HG02588 (cell line): ENCODE data around the gene TRIM4.
"Not testable (repeated sequence)": the region's sequence is repeated elsewhere in the genome, so short reads cannot be mapped to it uniquely, and the experiment has no call there.

ENCODE experiments used
- ATAC-seq: cut with Tn5 transposase; IDR thresholded peaks from one replicate; pipeline ENCODE4 v1.9.1; 2021; ENCODE audit warnings: mild to moderate bottlenecking, moderate library complexity; ENCODE audit not compliant: unreplicated experiment

The TRIM4 gene

GRCh38 chr7:99918959-99919813 lies at the start of gene TRIM4:
Gene TRIM4 (minus strand): TSS chr7:99919530. CDS start chr7:99919401, 129 bp downstream.
- ATAC-seq: peak; percentile 98

DNA sequence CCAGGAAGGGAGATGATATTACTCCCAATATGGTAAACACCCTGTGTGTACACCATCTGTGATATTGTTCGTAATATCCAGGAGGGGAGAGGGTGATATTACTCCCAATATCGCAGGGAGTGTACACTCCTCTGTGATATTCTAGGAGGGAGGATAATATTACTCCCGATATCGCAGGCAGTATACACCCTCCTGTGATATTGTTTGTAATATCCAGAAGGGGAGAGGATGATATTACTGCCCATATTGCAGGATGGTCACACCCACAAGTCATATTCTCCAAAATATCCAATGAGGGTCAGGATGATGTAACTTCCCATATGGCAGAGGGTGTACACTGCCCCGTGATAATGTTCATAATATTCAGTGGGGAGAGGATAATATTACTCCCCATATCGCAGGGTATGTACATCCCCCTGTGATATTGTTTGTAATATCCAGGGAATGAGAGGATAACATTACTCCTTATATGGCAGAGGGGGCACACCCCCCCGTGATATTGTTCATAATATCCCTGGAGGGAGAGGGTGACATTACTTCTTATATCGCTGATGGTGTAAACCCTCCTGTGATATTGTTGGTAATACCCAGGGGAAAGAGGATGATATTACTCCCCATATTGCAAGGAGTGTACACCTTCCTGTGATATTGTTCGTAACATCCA lies 39.4 kb upstream of the TRIM4 start:
- ATAC-seq: no peak

DNA sequence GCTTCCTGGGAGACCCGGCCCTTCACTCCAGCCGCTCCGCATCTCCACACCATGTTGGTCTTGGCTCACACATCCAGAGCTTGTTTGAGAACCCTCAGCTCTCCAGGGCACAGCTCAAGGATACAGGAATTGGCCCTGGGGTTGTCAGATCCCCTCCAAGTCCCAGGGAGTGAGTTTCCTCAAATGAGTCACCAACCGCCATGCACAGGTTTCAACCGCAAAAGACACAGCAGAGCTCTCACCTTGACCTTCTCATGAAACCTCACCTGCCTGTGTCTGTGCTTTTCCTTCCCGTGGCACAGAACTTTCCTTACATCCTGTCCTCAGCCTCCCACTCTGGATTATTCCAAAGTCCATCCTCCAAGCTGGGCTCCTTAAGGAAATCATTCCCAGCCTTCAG lies 35.9 kb upstream of the TRIM4 start:
- no peak for ATAC-seq

GRCh38 chr7:99954643-99955042 lies 35.3 kb upstream of the TRIM4 start:
- ATAC-seq: not testable (repeated sequence)

DNA sequence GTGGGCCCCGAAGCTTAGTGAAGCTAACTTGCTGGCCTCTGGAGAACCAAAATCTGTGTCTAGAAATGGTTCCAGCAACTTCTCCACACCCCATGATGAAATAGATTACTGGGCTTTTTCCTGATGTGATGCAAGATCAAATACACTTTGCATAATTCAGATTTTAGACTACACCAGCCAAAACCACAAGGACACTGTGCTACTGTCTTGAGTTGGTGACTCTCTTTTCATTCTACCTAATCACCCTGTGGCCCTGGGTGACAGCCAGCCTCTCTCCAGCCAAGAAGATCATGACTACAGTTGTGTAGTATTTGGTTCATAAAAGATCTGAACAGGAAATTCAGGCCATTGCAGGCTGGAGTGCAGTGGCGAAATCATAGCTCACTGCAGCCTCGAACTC lies 34.3 kb upstream of the TRIM4 start:
- no peak for ATAC-seq

DNA sequence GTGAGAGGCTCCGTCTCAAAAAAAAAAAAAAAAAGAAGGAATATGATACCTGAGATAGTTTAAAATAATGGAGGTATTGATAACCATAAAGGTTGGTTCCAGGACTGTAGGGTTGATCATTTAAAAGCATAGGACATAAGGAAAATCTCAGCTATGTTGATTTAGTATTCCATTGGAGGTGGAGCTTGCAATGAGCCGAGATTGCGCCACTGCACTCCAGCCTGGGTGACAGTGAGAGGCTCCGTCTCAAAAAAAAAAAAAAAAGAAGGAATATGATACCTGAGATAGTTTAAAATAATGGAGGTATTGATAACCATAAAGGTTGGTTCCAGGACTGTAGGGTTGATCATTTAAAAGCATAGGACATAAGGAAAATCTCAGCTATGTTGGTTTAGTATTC lies 33.3 kb upstream of the TRIM4 start:
- ATAC-seq: not testable (repeated sequence)

DNA sequence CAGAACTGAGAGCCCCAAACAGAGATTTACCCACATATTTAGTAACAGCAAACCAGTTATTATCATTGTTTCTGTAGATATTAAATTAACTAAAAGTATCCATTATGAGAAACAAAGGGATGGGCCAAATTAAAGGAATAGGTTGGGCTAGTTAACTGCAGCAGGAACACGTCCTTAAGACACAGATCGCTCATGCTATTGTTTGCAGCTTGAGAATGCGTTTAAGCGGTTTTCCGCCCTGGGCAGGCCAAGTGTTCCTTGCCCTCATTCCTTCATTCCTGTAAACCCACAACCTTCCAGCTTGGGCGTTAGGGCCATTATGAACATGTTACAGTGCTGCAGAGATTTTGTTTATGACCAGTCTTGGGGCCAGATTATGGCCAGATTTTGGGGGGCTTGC lies 31.5 kb upstream of the TRIM4 start:
- ATAC-seq: not testable (repeated sequence)

- no peak for ATAC-seq
Measured at GRCh38 chr7:99949645-99950228, 30.4 kb upstream of the TRIM4 start.

- no peak for ATAC-seq
Measured at GRCh38 chr7:99947608-99948007, 28.3 kb upstream of the TRIM4 start.

GRCh38 chr7:99944497-99945070 lies 25.3 kb upstream of the TRIM4 start:
- no peak for ATAC-seq

DNA sequence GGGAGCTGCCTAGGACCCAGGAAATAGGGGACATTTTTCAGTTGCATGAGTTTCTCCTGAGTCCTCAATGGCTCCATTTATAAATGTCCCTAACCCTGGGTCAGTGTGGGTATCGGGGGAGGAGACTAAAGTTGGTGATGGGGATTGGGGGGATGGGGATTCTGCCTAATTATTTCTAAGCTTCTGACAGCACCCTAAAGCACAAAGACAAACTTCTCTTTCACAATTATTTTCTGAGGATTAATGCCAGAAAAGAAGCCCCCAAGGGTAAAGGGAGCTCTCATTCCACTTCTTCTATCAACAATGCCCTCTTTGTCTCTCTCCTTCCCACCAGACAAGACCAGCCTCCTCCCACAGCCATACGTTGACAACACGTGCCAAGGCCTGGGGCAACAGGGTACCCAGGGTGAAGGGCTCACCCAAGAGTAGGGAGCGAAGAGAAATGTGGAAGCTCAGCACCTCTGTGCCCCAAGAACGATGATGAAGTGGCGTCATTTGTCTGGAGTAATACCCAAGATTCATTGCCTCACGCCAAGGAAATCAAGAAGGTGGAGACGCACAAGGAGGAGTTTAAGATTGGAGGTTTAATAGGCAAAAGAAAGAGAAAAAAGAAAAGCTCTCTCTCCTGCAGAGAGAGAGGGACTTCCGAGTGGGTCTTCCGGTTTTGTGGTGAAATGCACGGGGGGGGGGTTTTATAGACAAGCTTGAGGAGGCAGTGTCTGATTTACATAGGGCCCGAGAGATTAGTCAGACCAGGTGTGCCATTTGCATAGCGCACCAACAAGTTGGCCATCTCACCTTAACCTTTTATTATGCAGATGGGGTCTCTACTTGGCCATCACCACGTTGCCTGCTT lies 24.5 kb upstream of the TRIM4 start:
- ATAC-seq: no peak

- ATAC-seq: no peak
Measured at GRCh38 chr7:99938296-99938695, 19.0 kb upstream of the TRIM4 start.

GRCh38 chr7:99935009-99935408 lies 15.7 kb upstream of the TRIM4 start:
- ATAC-seq: not testable (repeated sequence)

- ATAC-seq: no peak
Measured at GRCh38 chr7:99930376-99930775, 11.0 kb upstream of the TRIM4 start.

DNA sequence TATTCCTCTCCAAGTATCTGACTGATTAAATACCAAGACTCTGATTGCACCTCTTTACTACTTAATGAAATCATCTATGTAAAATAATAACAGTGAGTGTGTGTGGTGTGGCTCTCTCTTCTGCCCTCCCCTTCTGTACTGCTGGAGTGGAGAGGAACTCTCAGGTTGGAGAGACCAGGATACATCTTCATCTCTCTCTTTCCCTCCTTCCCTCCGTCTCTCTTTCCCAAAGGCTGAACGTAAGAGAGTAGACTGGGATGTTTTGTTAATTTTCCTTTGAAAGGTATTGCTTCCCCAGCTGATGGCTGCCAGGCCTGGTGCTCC lies 10.4 kb upstream of the TRIM4 start:
- no peak for ATAC-seq

DNA sequence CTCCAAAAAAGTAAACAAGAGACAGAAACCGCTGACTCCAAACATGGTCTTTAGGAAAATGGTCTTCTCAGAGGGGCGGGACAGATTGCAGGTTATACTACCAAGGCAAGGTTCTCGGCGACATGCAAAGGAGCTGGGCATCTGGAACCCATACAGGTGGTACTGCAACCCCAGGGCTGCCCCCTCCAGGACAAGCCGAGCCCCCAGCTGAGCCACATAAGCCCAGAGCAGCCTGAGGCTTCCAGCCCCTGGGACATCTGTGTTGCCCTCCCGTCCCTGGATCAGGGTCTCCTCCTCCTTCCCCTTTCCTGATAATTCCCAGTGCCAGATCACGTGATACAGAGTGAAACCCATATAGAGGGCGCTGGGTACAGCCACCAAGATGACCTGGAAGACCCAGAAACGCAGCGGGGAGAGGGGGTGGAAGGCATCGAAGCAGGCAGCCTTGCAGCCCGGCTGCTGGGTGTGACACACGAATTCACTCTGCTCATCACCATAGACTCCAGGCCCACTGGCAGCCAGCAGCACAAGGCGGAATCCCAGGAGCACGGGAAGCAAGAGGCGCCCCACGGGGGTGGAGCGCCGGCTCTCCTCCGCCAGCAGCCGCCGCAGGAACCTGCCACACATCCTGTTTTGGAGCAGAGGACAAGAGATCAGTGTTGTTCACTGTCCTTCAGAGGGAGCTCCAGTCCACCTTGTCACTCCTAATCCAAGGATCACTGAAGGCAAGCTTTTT lies 9.8 kb upstream of the TRIM4 start, which contains the start of gene GJC3:
Gene GJC3 (minus strand): TSS at position 627 of the 736 bp plus-strand sequence. CDS start 0 bp downstream, at position 627.
- ATAC-seq: no peak

DNA sequence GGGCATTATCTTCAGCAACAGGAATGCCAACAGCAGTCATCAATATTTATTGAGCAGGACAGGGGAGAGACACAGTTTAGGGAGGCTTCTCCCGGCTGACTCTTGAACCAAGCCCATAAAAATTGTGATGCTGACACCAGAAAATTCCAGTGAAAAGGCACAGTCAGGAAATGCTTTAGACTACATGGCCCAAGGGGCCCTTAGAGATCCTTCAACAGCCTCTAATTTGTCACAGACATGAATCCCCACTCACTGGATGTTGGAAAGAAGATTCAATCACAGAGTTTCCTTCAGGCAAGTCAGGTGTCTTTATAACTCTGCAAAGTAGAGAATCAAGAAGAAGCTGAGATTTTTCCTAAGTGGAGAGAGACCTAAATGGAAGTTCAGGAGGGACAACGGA lies 8.9 kb upstream of the TRIM4 start:
- no peak for ATAC-seq

DNA sequence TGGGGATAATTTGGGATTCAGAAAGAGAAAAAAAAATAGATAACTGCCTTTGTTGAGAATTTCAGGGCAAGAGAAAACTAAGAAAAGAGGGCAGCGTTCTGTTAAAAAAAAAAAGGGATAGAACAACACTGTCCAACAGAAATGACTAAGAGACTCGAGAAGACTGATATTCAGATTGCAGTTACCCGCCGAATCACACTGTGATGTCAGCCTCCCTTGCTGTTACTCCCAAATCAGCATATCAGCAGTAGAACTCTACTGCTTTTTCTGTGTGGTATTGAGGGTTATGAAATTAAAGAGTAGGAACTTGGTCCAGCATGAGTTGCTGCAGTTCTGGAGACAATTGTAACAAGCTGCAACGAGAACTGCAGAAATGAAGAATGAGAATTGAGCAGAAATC lies 8.2 kb upstream of the TRIM4 start:
- no peak for ATAC-seq

GRCh38 chr7:99926321-99926720 lies 7.0 kb upstream of the TRIM4 start:
- ATAC-seq: no peak

- ATAC-seq: no peak
Measured at GRCh38 chr7:99923200-99923599, 3.9 kb upstream of the TRIM4 start.
